GM19043 (cell line): ENCODE data around the gene CFAP43.

Experiments used
- ATAC-seq: cut with Tn5 transposase; IDR thresholded peaks from one replicate; pipeline ENCODE4 v1.9.1; 2021; ENCODE audit warnings: low read depth; ENCODE audit not compliant: unreplicated experiment

The CFAP43 gene

DNA sequence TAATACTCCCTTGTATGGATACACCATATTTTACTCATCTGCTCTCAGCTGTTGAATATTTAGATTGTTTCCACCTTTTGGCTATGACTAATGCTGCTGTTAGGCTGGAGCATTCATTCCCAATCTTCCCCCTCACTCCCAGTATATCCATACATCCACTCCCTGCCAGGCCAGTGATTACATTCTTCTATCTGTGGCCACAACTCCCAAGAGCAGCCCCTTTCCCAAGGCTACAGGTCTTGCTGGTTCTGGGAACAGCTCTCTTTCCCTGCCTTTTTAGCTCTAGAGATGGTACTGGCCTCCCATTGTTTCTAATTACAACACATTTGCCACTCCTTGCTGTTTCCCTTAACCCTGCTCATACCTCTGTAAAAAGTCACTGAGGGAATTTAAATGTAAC lies 82.0 kb downstream of the CFAP43 start:
- no peak for ATAC-seq

DNA sequence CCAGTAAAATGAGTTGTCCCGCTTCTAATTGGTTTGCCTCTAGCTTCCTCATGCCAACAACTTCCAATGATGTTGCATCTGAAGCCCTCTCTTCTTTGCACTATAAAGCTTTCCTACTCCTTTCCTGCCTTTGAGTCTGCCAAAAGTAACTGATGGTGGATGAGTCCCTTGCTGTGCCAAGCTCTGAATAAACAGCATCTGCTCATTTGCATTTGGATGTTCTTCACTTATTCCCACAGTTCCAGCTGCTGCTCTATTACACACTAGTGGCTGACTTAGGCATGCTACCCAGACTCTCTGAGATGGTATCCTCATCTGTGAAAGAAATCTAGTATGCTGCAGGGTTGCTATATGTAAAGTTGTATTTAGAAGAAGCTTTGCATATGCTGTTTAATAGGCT lies 85.3 kb downstream of the CFAP43 start:
- no peak for ATAC-seq

DNA sequence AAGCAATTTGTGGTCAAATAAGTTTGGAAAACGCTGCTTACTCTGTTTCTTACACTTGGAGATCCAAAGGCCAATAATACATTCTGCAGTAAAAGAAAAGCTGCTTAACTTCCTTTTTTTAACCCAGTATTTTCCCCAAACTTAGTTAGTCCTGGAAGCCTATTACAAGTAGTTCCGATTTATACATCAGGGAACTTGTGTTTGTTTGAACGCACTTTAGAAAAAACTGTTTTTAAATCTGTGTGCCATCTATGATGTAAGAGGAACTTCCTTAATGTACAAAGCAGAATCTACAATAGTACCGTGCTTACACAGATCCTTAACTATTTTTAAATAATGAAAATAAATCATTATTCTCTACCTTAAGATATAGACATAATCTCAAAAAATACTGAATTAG lies 87.2 kb downstream of the CFAP43 start:
- ATAC-seq, result no peak

DNA sequence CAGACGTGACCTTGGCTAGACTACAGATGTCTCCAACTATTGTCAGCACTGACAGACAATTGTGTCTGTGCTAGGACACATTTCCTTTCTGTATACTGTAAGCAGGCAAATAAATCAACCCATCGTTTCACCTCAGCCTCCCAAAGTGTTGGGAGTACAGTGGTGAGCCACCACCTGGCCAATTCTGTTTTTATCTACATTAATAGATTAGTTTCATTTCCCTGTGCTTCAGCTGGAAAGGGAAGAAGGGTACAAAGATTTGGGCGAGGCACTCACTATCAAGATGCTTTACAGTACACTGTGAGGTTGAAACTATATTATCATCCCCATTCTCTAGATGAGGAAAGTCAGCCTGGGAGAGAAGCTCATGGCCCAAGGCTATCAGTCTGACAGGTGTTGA lies 88.3 kb downstream of the CFAP43 start:
- ATAC-seq, result no peak

DNA sequence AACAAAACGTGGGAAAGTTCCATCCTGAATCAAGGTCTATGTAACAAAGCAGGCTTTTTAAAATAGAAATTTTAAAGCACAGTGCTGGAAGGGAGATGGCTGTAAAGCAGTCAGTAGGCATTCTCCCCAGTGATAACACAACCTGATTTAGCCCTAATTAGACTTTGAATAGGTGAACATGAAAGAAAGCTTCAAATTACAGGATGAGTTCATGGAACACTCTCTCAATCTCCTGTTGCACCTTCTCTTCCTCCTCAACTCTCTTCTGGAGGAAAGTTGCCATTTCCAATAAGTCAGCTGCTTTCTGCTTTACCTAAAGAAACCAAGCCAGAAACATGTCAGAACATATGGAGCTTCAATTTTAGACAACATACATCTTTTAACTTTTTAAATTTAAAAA lies 90.1 kb downstream of the CFAP43 start:
- no peak for ATAC-seq

DNA sequence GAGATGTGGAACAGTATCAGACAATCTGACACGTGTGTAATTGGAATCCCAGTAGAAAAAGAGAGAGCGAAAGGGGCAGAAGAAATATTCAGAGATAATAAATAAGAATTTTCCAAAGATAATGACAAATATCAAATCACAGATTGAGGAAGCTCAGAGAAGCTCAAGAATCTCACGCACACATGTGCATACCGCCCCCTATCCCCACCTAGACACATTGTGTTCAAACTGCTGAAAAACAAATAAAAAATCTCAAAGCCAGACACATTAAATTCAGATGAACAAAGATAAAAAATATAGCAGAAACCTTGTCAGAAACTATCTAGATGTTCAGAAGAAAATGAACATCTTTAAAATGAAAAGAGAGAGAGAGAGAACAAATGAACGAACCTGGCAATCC lies 92.9 kb downstream of the CFAP43 start:
- no peak for ATAC-seq

DNA sequence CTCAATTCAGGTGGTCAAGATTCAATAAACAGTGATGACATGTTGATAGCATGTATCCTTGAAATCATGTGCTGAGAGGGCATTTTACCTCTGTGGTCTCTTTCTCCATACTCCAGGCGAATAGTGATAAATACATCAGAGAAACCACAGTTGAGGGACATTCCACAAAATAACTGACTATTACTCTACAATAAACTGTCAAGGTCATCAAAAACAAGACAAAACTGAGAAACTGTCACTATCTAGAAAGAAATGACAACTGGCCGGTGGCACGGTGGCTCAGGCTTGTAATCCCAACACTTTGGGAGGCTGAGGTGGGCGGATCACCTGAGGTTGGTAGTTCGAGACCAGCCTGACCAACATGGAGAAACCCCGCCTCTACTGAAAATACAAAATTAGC lies 94.0 kb downstream of the CFAP43 start:
- no peak for ATAC-seq

DNA sequence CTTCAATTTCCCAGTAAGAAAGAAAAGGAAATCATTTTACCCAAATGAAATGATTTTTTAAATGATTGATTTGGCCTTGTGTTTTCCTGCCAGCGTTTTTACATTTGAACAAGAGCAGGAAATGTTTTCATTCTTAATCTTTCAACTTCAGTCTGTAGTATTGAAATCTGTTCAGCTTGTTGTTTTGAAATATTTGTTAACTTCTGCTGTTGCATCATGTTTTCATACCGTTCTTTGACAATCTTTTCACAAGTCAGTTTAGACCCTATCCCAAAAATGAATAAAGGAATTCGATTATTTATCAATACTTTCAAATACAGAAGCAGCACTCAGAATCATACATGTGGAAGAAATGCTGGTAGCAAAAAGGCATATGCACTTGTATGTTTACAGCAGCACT lies 102.1 kb downstream of the CFAP43 start:
- no peak for ATAC-seq

DNA sequence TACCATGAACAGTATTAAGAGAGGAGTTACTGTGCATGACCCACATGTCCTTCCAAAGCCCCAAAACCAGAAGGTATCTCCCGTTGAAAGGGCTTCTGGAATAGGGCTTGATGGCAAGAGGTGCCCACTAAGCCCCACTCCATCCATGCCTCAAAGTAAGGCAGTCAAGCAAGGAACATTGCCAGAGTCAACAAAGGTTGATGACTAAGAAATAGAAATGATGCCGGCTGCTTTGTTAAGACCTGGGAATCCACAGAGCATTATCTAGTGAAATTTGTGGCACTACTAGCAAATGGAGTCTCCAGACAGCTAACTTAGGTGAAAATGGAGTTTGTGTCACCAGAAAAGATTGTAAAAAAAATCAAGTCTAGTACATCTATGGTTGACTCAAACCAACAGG lies 104.0 kb downstream of the CFAP43 start:
- no peak for ATAC-seq

DNA sequence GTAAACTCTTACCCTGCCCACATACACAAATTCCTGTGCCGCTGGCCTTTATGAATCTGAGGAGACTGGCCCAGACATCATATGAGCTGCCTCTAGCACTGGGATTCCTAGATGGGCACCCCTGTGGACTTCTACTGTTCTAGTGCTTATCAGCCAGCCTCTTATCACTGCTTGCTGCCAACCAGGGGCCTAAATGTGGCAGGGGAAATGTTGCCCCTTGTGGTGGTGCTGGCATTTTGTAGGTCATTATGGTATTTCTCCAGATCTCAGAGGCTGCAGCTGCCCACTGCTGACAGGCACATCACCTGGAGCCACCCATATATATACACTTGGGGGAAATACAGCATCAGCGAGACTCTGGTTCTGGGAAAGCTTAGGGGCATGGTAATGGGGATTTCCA lies 104.8 kb downstream of the CFAP43 start:
- no peak for ATAC-seq

DNA sequence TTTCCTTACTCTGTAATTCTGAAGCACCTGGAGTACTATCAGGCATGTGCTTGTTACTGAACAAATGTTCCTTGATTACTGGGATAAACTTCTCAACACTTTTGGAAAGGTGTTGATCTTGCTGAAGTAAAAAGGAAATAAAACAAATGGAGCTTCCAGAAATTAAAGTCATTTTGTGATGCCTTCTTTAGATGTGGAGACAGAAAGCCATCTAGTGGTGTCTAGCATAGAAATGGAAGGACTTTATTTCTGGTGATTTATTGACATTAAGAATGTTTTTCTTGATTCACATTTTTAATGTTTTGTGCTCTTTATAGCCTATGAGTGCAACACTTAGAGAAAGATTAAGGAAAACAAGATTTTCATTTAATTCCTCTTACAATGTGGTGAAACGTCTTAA lies 108.8 kb downstream of the CFAP43 start:
- ATAC-seq, result no peak

DNA sequence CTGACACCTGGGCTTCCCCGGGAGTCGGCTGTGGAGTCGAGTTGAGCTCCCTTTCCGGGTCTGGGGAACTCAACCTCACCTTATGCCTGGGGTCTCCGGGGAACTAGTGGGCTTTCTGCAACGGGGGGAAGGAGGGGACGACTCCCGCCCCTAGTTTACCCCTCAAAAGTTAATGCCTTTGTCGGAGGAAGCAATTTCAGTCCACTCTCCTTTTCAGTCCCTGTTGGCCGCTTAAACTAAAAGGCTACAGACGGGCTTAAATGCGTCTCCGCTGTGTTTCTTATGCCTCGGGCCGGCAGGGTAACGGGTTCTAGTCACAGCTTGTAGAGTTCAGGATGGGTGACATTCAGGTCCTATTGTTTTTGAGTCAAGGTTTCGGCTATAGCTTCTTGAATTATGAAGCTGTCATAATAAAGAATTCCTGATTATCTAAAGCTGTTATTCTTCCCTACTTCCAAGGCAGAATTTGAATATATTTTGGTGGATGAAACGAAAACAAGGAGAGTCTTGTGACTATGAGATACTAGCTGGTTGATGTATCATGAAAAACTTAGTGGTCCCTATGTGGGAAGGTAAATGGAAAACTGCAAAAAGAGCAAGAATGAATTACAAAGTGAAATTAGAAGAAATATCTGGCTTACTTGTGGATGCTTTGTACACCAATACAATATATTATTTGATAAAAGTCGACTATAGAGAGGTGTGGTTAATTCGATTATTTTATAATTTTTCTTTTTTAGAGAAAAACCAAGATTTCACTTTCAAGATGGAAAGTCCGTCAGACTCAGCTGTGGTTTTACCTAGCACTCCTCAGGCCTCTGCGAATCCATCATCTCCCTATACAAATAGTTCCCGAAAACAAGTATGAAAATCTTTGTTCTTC lies 109.7 kb downstream of the CFAP43 start:
- ATAC-seq, result peak; percentile 1

DNA sequence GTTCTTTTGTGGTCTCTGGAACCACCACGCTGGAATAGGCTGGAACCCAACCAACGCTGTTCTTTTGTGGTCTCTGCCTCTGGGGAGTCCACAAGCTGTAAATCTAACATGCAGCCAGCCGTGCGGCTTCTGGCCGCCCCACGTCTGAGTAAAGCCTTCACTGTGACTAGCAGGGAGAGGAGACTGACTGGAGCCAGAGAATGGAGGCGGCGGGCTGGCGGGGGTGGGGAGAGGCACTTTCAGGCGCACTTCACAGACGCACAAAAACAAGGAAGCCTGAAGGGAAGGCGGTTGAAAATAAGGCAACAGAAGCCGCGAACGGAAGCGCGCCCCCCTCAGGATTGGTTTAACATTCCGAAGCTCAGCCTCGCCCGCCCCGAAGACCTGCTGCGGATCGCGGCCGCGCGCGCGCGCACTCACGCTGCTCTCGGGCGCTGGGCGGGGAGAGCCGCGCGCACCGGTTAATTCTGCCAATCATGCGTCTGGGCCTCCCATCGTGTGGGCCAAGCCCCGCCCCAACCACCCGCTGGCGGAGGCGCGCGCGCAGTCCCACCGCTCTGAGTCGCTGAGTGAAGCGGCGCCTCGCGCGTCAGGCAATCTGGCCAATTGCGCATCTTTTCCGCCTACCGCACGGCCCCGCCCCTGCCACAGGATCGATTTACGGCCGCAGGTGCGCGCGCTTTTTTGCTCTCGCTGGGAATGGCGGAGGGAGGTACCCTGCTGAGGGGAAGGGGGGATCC lies 110.5 kb downstream of the CFAP43 start, which contains the start of gene SFR1:
Gene SFR1 (plus strand): TSS at position 687 of the 740 bp plus-strand sequence. CDS start 13 bp downstream, at position 700.
- ATAC-seq, result peak; percentile 92

DNA sequence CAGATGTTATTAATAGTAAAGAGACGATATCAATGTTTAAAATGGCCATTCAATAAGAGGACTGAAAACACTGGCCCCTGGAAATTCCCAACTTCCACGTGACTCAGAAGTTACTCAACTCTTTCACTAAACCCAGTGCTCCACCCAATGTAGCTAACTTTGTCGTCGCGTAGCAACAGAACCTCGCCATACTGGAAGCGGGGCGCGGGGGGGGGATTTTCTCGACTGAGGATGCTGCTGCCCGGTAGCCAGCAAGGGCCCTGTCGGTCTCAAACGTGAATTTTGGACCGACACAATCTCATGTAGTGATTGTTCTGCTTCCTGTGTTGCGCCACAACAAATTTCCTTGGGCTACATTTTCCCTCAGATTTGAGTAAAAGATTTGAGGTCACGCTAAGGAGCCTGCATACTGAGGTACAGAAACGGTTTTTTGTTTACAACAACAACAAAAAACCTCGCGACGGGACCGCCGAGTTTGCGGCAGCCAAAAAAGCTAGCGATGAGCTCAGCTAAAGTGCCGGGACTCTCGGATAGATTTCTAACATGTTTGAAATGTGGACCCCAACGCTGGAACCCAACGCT lies 111.2 kb downstream of the CFAP43 start:
- peak; percentile 24 for ATAC-seq

DNA sequence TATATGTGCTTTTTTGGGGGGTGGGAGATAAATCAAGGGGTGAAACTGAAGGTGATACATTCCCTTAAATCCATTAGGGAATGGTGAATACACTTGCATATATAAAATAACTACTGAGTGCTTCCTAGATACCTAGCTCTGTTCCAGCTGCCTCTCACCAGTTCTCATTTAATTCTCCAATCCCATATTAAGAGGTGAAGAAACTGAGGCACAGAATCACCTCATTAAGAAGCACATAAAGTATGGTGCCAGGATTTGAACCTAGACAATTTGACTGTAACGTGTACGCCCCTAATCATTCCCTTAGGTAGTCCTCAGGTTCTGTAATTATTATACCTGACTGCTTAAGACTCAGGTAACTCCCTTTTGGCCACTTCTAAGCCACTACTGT lies 111.7 kb downstream of the CFAP43 start:
- no peak for ATAC-seq

DNA sequence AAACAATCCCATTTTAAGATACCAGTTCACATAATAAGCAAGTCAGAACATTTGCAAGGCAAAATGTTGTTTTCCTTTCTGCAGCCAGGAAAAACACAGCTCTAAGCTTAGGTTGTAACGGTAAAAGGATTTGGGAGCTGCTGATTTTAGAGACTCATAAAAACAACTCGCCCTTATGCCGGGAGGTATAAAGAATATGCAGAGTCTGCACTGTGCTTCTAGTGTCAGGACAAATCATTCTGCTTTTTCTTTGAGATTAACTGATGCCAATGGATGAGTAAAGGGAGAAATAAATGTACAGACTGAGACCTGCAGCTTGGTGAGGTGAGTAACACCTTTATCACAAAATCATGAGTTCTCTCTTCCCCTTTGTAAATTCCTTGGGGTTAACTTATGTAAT lies 112.2 kb downstream of the CFAP43 start:
- no peak for ATAC-seq

DNA sequence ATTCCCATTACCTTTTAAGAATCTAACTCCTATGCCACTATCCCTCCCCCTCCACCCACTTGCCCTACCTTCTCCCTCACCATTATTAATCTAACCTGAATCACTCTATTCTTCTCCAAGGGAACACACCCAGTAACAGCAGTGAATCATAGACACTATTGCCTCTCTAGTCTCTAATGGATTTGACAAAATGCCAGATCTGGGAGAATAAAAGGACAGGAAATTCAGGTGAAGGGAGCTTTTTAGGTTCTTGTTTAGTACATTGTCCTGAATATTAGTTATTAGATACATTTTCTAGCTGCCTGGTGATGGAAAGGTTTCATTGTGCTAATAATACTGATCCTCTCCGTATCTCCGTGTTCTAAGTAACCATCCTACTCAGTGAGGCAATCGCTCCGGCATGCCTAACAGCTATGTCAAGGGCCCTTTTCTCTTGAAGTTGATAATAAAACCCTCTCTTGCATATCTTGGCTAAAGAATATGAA lies 114.3 kb downstream of the CFAP43 start:
- no peak for ATAC-seq

DNA sequence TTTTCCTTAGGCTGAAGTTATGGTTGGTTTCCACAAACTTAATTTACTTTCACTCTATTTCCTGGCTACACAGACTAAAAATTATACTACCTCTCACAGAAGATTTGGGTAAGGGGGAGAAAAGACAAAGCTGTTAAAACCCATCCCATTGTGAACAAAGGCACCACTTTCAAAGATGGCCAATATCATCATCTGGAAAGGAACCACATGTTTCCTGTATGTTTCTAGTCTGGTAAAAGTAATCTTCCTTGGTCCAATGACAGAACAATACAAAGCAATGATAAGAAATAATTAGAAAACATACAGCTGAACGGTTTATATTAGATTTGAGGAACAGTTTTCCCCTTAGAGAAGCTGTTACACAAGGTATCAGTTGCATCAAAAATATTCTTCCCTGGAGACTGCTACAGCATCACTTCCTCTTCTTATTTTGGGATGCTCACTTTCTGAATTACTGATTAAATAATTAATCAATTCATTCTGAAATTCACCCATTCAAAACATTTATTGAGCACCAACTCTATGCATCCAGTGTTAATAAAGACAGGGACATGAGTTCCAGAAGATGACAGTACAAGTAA lies 118.7 kb downstream of the CFAP43 start:
- no peak for ATAC-seq

DNA sequence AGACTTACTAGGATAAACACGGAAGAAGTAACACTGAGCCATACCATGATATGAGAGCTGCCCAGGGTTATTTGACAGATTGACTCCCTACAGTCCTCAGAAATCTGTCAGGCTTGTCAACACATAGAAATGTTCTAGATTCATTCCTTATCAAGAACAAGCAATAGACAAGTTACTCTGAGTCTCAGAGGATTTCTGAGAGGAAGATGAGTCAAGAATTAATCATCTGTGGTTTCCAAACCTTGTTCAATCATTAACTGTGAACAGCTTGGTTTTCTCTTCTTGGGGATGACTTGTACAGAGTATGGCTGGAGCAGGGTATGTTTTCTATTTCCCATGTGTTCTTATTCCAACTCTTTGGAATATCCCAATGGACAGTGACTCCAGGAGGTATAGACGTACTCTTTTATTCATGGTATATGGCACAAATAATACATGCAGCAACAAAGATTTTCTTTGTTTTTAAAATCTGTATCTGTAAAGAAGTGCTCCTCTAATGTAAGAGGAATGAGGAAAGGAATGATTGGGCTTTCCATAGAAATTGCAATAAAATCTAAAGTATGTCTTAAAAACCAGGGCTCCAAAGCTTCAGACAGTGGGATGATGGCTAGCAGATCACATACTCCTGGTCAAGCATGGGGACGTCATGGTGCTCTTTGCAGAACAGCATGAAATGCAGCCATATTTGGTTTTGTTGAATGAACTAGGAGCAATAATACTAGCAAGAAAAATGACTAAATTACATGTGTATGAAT lies 122.1 kb downstream of the CFAP43 start:
- ATAC-seq, result peak; percentile 96

DNA sequence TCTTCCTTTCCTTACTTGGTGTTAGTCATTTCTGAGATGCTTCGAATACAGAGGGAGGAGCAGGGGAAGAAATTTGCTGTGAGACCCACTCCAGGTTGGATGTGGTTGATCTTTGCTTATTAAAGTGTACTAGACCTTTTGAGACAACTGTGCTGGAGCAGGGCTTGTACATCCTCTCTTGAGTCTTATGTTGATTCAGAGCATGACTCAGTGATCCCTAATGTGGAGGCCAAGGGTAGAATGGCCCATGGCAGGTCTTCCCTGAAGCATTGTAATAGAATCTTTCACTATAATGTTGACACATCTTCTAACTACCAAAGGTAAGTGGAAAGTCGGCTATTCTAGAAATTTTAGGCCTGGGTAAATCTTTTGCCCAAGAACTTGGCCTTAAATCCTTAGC lies 127.2 kb downstream of the CFAP43 start:
- no peak for ATAC-seq
